Pericardium fibroblast (primary cell): ENCODE results near the gene CDK1. TPM values are rescaled to one million over a fixed set of nuclear protein-coding genes. Genes with fewer than 3 reads are reported as not detected.

Experiments used
- total RNA-seq: library from RNA; depleted of rRNA; stranded (reverse); fragments of >200 nt; gene quantifications from 2 replicates; pipeline ENCODE4 v1.2.3, GENCODE V29; 2015

The CDK1 gene
- total RNA-seq, result 5.2 and 5.7 TPM in 2 replicates

DNA sequence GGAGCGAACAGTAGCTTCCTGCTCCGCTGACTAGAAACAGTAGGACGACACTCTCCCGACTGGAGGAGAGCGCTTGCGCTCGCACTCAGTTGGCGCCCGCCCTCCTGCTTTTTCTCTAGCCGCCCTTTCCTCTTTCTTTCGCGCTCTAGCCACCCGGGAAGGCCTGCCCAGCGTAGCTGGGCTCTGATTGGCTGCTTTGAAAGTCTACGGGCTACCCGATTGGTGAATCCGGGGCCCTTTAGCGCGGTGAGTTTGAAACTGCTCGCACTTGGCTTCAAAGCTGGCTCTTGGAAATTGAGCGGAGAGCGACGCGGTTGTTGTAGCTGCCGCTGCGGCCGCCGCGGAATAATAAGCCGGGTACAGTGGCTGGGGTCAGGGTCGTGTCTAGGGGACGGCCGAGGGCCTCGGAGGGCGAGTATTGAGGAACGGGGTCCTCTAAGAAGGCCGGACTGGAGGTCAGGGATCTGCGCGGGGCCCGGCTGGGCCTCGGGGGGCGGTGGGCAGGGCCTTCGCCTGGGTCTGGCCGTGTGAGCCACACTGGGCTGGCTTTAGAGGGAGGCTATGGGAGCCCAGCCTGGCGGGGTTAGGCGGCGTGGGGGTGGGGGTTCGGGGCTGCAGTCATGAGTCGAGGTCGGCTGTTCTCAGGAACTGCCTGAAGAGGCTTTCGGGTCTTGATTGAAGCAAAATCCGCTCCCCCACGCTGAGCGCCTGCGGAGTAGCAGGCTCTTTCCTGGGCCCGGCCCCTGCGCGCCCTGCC, at the start of gene CDK1:
TSS of gene CDK1 (plus strand) at position 265 of the 757 bp plus-strand sequence. CDS start 1,688 bp downstream, outside the sequence.

Other genes with a start within 250 kb of the CDK1 start
- gene RHOBTB1, start 165.7 kb downstream of the CDK1 start, total RNA-seq, result 9.2 and 20.5 TPM in 2 replicates